ENCODE measurements around the gene DUT. TPM values are rescaled to one million over a fixed set of nuclear protein-coding genes. Genes with fewer than 3 reads are reported as not detected.
A peak's percentile ranks its signal among the peaks of the same experiment; 100 is the strongest.

The DUT gene
- total RNA-seq, 6 experiments from 2014 or later = 20.6 to 39.6 (median 34.2) TPM

- intact Hi-C loops (cut with DNase I) = no loop called here
Observed at GRCh38 chr15:48352474-48353072, 21.3 kb downstream of the DUT start.

GRCh38 chr15:48354694-48355303 lies 23.6 kb downstream of the DUT start:
- H3K36me3 ChIP-seq = no peaks in the 10 kb centered on the region
- intact Hi-C loops (cut with DNase I) = no loop called here
- H3K4me1 ChIP-seq = peaks cover 0 to 6% (median 2%) of the 10 kb centered on the region in 4 donors
- no peak overlapping the region for H3K4me3 ChIP-seq
- no peaks in the 10 kb centered on the region for H3K9me3 ChIP-seq
- no peak overlapping the region for H3K27ac ChIP-seq
- no peak for DNase-seq
- no peaks in the 10 kb centered on the region for H3K27me3 ChIP-seq
- WGBS (ENCODE audit: insufficient coverage, low coverage, low lambda C conversion rate, missing lambda C conversion rate) = 37% methylated on average over 9 of the region's 9 CpGs
- ATAC-seq = peak in 1 of 4 donors; percentile 17
- TF ChIP-seq, protein P1, sequence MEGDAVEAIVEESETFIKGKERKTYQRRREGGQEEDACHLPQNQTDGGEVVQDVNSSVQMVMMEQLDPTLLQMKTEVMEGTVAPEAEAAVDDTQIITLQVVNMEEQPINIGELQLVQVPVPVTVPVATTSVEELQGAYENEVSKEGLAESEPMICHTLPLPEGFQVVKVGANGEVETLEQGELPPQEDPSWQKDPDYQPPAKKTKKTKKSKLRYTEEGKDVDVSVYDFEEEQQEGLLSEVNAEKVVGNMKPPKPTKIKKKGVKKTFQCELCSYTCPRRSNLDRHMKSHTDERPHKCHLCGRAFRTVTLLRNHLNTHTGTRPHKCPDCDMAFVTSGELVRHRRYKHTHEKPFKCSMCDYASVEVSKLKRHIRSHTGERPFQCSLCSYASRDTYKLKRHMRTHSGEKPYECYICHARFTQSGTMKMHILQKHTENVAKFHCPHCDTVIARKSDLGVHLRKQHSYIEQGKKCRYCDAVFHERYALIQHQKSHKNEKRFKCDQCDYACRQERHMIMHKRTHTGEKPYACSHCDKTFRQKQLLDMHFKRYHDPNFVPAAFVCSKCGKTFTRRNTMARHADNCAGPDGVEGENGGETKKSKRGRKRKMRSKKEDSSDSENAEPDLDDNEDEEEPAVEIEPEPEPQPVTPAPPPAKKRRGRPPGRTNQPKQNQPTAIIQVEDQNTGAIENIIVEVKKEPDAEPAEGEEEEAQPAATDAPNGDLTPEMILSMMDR (IDR thresholded peaks at IDR 0.05) = no peak
- no peak for TF ChIP-seq POLR2A (IDR thresholded peaks at IDR 0.05)

More at GRCh38 chr15:48352474-48353072, 21.3 kb downstream of the DUT start:
- Histone ChIP-seq H3K4me3 (no peak overlapping the region), H3K27ac (no peak overlapping the region), H3K9me3 (no peaks in the 10 kb centered on the region), H3K4me1 (peaks cover 0 to 3% (median 1%) of the 10 kb centered on the region in 4 donors), H3K27me3 (no peaks in the 10 kb centered on the region), H3K36me3 (no peaks in the 10 kb centered on the region)
- DNase-seq = peak in 2 of 3 donors; percentile 29 to 54
- TF ChIP-seq POLR2A (IDR thresholded peaks at IDR 0.05) = no peak
- TF ChIP-seq, protein P1 (IDR thresholded peaks at IDR 0.05) = peak; percentile 70 to 85 (median 82)
- WGBS (ENCODE audit: insufficient coverage, low coverage, low lambda C conversion rate, missing lambda C conversion rate) = 1% methylated on average over 6 of the region's 6 CpGs
- peak; percentile 88 to 91 (median 88) for ATAC-seq

- no peak for TF ChIP-seq POLR2A (IDR thresholded peaks at IDR 0.05)
- TF ChIP-seq, protein P1 (IDR thresholded peaks at IDR 0.05) = no peak
- Histone ChIP-seq H3K27me3 (no peaks in the 10 kb centered on the region), H3K4me1 (peaks cover 0 to 6% (median 2%) of the 10 kb centered on the region in 4 donors), H3K4me3 (no peak overlapping the region), H3K27ac (no peak overlapping the region), H3K9me3 (no peaks in the 10 kb centered on the region), H3K36me3 (no peaks in the 10 kb centered on the region)
- WGBS (ENCODE audit: insufficient coverage, low coverage, low lambda C conversion rate, missing lambda C conversion rate) = 28% methylated on average over 5 of the region's 6 CpGs
- DNase-seq (no peak), ATAC-seq (peak in 3 of 4 donors; percentile 28 to 76 (median 71))
- intact Hi-C loops (cut with DNase I) = no loop called here
Observed at GRCh38 chr15:48355377-48355776, 24.1 kb downstream of the DUT start.

DNA sequence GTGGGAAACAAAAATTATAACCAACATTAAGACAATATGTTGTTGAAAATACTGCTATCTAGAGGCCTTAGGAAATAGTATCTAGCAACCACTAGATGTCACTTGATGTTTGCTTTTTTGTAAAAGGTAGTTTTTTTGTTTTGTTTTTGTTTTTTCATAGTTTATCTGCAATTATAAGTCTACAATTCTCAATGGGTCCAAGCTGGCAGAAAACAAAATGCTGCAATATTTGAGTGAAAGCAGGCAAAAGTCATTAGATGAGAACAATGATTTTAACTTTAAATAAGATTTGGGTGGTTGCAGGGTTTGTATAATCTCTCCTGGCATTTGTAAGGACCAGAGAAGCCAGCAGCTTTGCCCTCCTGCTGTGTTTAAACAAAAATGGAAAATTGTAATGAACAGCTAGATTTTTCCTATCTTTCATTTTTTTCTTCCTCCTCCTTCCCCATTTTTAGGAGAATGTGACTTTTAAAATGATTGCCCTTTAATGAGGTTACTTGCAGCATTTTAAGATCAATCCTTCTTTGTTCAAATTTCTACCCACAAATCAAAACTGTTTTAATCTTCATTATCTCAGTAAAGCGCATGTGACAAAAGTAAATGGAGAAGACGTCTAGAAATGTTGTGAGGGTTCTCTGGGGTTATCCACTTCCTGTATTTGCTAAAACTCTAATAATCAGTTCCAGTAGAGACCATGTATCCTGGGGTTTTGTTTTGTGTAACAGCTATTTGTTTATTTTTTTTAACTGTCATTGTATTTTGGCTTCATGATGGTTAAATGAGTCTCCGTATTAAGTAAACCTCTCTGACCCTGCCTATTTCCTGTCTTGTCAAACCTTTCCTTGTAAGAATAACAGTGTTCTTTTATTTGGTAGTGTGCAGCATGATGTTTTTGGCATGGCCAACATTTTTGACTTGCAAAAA lies 27.3 kb downstream of the DUT start:
- peak; percentile 47 to 68 (median 62) for ATAC-seq
- H3K27ac ChIP-seq = no peak overlapping the region

More for the DNA sequence above, 27.3 kb downstream of the DUT start:
- H3K36me3 ChIP-seq = no peaks in the 10 kb centered on the region
- intact Hi-C loops (cut with DNase I) = no loop called here
- peaks cover 0 to 3% (median 0%) of the 10 kb centered on the region in 4 donors for H3K4me1 ChIP-seq
- no peaks in the 10 kb centered on the region for H3K9me3 ChIP-seq
- no peaks in the 10 kb centered on the region for H3K27me3 ChIP-seq
- WGBS (ENCODE audit: insufficient coverage, low coverage, low lambda C conversion rate, missing lambda C conversion rate) = 13% methylated on average over 3 of the region's 3 CpGs
- no peak overlapping the region for H3K4me3 ChIP-seq
- no peak for TF ChIP-seq POLR2A (IDR thresholded peaks at IDR 0.05)
- TF ChIP-seq, protein P1 (IDR thresholded peaks at IDR 0.05) = peak; percentile 51 to 71 (median 64)
- no peak for DNase-seq
